Omental fat pad (tissue), 4 donors: Measurements from ENCODE around the gene TEX14. TPM values are rescaled to one million over a fixed set of nuclear protein-coding genes. Genes with fewer than 3 reads are reported as not detected.

Experiments used
- ATAC-seq: fragments of 150-250 bp; one replicate; pipeline ENCODE4 v1.9.1; 2016; ENCODE audit warnings: mild to moderate bottlenecking, moderate library complexity; ENCODE audit not compliant: low FRiP score
- DNase-seq: peaks from one replicate; pipeline ENCODE4 v3.0.0-alpha.2; 2019; ENCODE audit warnings: low spot score
- total RNA-seq, 4 donors: library from RNA; depleted of rRNA; stranded (reverse); fragments of >200 nt; gene quantifications; one replicate each; pipeline ENCODE4 v1.1.0, GENCODE V29; 2016
- TF ChIP-seq, protein P1 (sequence below), 3 donors: fragments of 450-650 bp; IDR thresholded peaks; one replicate each; pipeline ENCODE4 v1.5.1; 2016 to 2017; ENCODE audit warnings: antibody characterized with exemption in 3 of 3, mild to moderate bottlenecking in 3 of 3, moderate library complexity in 2 of 3

Gene TEX14
- total RNA-seq, 4 donors from 2014 or later: 0.19 to 1.3 (median 0.39) TPM

DNA sequence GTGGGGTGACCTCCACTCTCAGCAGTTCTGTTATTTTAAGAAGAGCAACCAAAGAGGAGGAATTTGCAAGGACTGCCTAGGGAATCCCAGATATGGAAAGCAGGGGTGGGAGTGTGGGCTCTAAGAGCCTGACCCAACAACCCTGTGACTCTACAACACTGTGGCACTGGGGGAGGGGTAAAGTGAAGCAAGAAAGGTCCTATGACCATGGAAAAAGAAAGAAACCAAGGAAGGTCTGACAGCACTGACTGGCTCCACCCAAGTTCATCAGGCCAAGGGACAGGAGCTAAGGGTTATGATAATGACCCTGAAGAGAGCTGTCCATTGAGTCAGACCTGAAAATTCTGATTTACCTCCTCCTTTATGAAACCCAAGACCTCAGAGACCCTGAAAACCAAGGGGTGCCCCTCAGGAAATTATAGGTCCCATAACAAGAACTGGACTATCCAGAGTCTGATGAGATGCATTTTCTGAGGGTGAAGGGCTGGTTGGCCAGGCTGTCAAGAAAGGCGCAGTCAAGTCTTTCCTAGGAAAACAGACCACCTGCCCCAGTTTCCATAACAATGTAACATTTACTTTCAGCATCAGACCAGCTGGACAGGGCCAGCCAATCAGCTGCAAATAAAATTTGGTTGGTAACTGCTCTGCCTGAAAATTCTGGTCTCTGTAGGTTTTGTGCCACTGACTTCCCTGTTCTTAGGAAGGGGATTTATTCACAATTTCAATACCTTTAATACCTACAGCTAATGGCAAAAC is 123.6 kb downstream of the TEX14 start:
- TF ChIP-seq, protein P1, sequence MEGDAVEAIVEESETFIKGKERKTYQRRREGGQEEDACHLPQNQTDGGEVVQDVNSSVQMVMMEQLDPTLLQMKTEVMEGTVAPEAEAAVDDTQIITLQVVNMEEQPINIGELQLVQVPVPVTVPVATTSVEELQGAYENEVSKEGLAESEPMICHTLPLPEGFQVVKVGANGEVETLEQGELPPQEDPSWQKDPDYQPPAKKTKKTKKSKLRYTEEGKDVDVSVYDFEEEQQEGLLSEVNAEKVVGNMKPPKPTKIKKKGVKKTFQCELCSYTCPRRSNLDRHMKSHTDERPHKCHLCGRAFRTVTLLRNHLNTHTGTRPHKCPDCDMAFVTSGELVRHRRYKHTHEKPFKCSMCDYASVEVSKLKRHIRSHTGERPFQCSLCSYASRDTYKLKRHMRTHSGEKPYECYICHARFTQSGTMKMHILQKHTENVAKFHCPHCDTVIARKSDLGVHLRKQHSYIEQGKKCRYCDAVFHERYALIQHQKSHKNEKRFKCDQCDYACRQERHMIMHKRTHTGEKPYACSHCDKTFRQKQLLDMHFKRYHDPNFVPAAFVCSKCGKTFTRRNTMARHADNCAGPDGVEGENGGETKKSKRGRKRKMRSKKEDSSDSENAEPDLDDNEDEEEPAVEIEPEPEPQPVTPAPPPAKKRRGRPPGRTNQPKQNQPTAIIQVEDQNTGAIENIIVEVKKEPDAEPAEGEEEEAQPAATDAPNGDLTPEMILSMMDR (IDR thresholded peaks at IDR 0.05): no peak
- DNase-seq (no peak), ATAC-seq (no peak)

DNA sequence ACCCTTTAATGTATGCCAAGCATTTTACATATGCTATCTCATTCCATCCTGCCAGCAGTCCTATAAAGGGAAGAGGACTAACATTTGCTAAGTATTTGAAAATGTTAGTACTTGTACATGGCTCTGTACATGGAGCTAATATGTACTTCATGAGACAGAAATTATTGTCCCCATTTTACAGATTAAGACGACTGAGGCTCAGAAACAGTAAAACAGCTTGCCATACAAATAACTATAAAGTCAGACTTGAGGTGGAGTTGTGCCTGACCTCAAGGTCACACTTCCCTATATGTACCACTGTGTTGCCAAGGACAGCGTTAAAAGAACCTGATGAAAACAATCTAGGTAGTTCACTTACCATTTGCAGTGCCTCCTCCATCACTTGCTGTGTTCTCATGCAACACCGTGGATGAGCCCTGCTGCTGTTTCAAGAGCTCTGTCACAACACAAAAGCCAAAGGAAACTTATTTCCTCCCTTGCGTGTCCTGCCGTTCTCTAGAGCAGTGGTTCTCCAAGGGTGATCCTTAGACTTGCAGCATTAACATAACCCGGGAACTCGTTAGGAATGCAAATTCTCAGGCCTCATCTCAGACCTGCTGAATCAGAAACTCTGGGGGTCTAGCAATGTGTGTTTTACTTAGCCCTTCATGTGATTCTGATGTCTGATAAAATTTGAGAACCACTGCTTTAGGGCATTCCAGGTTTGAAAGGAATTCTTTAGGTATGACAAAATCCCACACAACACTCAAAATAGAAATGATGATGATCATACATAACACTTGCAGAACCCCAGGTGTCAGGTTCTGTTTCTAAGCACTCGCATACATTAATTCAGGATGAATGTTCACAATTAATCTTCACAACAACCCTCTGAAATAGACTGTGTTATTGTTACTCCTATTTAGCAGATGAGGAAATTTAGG is 126.2 kb downstream of the TEX14 start:
- no peak for ATAC-seq
- TF ChIP-seq, protein P1 (IDR thresholded peaks at IDR 0.05): no peak
- DNase-seq: no peak

DNA sequence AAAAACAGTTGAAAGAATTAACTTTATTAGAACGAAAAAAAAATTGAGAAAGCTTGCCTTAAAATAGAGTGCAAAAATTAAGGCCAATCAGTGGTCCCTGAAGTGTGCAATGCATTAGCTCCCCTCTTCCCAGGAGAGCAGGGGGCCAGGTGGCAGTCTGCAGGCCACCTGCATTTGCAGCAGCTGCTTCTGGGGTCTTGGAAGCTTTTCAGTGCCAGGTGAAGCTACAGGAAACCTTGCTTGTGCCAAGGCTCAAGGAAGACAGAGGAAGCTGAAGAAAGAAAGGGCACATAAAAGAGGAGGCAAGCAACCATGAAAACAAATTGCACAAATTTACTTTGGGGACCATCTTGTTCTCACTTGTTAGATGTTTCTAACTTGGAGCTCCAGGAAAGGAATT is 126.9 kb downstream of the TEX14 start:
- DNase-seq (no peak), ATAC-seq (no peak)
- TF ChIP-seq, protein P1 (IDR thresholded peaks at IDR 0.05): no peak

DNA sequence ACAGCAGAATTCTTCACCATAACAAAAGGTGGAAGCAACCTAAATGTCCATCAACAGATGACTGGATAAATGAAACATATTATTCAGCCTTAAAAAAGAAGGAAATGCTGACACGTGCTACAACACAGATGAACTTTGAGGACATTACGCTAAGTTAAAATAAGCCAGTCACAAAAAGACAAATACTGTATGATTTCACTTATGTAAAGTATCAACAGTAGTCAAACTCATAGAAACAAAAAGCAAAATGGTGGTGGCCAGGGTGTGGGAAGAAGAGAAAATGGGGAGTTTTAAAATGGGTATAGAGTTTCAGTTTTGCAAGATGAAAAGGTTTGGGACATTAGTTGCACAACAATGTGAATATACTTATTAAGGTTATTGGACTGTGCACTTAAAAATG is 127.6 kb downstream of the TEX14 start:
- TF ChIP-seq, protein P1 (IDR thresholded peaks at IDR 0.05): no peak
- DNase-seq (no peak), ATAC-seq (no peak)

DNA sequence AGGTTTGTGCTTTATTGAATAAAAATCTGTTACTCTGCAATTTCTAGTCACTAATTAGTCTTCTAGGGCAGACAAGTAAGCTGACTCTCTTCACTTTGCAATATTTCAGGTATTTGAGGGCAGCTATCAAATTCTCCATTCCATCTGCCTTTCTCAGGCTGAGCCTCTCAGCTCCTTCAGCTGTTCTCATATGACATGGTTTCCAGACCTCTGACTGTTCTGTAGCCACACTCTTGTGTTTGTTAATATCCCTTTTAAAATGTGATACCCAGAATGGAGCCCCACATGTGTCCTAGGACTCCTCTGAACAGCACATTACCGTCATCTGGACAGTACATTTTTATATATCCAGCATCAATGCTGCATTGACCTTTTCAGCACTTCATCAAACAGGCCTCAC is 131.3 kb downstream of the TEX14 start:
- TF ChIP-seq, protein P1 (IDR thresholded peaks at IDR 0.05): no peak
- DNase-seq (no peak), ATAC-seq (no peak)

DNA sequence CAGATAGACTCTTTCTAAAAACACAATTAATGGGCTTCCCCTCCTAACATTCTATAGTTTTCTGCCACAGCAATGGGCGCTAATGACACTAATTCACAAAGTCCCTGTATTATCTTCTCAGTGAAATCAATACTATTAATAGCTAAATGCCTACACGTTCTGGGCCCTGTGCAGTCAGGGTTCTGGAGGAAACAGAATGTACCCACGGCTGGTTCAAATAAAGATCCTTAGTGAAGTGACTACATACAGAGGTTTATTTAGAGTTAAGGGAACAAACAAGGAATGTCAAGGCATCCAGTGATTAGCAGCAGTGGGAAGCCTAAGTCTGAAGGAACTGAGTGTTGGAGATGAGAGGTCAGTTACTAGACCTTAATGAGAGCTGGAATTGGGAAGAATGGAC is 133.9 kb downstream of the TEX14 start:
- ATAC-seq: no peak
- no peak for DNase-seq
- TF ChIP-seq, protein P1 (IDR thresholded peaks at IDR 0.05): no peak
